Mesenteric fat pad (tissue), 1 donor: ENCODE data around the gene SND1. TPM values are rescaled to one million over a fixed set of nuclear protein-coding genes. Genes with fewer than 3 reads are reported as not detected.

Experiments
- DNase-seq: peaks from one replicate; pipeline ENCODE4 v3.0.0-alpha.2; 2020; ENCODE audit warnings: low spot score
- total RNA-seq: library from RNA; stranded (reverse); fragmentation: NEBNext Ultra II Directional; extraction: Animal tissue kit (Norgen Biotek cat#: 25700); gene quantifications from one replicate; pipeline ENCODE4 v1.2.1, GENCODE V29; 2021
- donor health status: DM: yes; HTN: yes; CAD: no.

The SND1 gene
- total RNA-seq, 1 donor from 2014 or later = 193 TPM

GRCh38 chr7:127986581-127987521 lies 334.9 kb downstream of the SND1 start:
- DNase-seq = no peak

GRCh38 chr7:127988751-127989150 lies 336.8 kb downstream of the SND1 start:
- no peak for DNase-seq

- DNase-seq = no peak
Measured at GRCh38 chr7:127993317-127993716, 341.3 kb downstream of the SND1 start.

- no peak for DNase-seq
Measured at GRCh38 chr7:127993987-127994386, 342.0 kb downstream of the SND1 start.

GRCh38 chr7:127995156-127995880 lies 343.3 kb downstream of the SND1 start:
- DNase-seq = no peak

GRCh38 chr7:127995881-127996215 lies 343.9 kb downstream of the SND1 start:
- no peak for DNase-seq

GRCh38 chr7:127996253-127997071 lies 344.5 kb downstream of the SND1 start:
- no peak for DNase-seq

GRCh38 chr7:127997226-127997922 lies 345.4 kb downstream of the SND1 start:
- DNase-seq = no peak

GRCh38 chr7:127998671-127999070 lies 346.7 kb downstream of the SND1 start:
- DNase-seq = no peak

- no peak for DNase-seq
Measured at GRCh38 chr7:128000048-128000447, 348.1 kb downstream of the SND1 start.

GRCh38 chr7:128000854-128001265 lies 348.9 kb downstream of the SND1 start:
- no peak for DNase-seq

- no peak for DNase-seq
Measured at GRCh38 chr7:128003167-128003566, 351.2 kb downstream of the SND1 start.

- DNase-seq = no peak
Measured at GRCh38 chr7:128003787-128004186, 351.8 kb downstream of the SND1 start.

GRCh38 chr7:128004623-128005022 lies 352.6 kb downstream of the SND1 start:
- no peak for DNase-seq

GRCh38 chr7:128005117-128005516 lies 353.1 kb downstream of the SND1 start:
- DNase-seq = no peak

- no peak for DNase-seq
Measured at GRCh38 chr7:128005759-128006159, 353.8 kb downstream of the SND1 start.

- DNase-seq = no peak
Measured at GRCh38 chr7:128006550-128007302, 354.7 kb downstream of the SND1 start.

GRCh38 chr7:128007303-128007680 lies 355.3 kb downstream of the SND1 start:
- no peak for DNase-seq

- no peak for DNase-seq
Measured at GRCh38 chr7:128008141-128008540, 356.1 kb downstream of the SND1 start.

- no peak for DNase-seq
Measured at GRCh38 chr7:128008744-128009143, 356.8 kb downstream of the SND1 start.
